ENCODE results near the gene SLIT3.

Gene SLIT3

GRCh38 chr5:168796000-168796399 is 504.9 kb downstream of the SLIT3 start:
- DNase-seq (ENCODE audit: low read depth), result no peak

GRCh38 chr5:168793841-168794837 is 506.8 kb downstream of the SLIT3 start:
- peak; percentile 12 for DNase-seq (ENCODE audit: low read depth)

GRCh38 chr5:168792678-168793077 is 508.3 kb downstream of the SLIT3 start:
- no peak for DNase-seq (ENCODE audit: low read depth)

GRCh38 chr5:168790671-168791250 is 510.2 kb downstream of the SLIT3 start:
- no peak for DNase-seq (ENCODE audit: low read depth)

- DNase-seq (ENCODE audit: low read depth), result no peak
Measured at GRCh38 chr5:168790002-168790635, 510.8 kb downstream of the SLIT3 start.

- no peak for DNase-seq (ENCODE audit: low read depth)
Measured at GRCh38 chr5:168788786-168789185, 512.2 kb downstream of the SLIT3 start.

- no peak for DNase-seq (ENCODE audit: low read depth)
Measured at GRCh38 chr5:168788107-168788506, 512.8 kb downstream of the SLIT3 start.

GRCh38 chr5:168786147-168786546 is 514.8 kb downstream of the SLIT3 start:
- DNase-seq (ENCODE audit: low read depth), result peak; percentile 5

- DNase-seq (ENCODE audit: low read depth), result no peak
Measured at GRCh38 chr5:168784454-168784853, 516.5 kb downstream of the SLIT3 start.

GRCh38 chr5:168781941-168782571 is 518.9 kb downstream of the SLIT3 start:
- DNase-seq (ENCODE audit: low read depth), result no peak

GRCh38 chr5:168780888-168781287 is 520.1 kb downstream of the SLIT3 start:
- no peak for DNase-seq (ENCODE audit: low read depth)

- DNase-seq (ENCODE audit: low read depth), result no peak
Measured at GRCh38 chr5:168779333-168779732, 521.6 kb downstream of the SLIT3 start.

- DNase-seq (ENCODE audit: low read depth), result no peak
Measured at GRCh38 chr5:168778536-168778935, 522.4 kb downstream of the SLIT3 start.

- no peak for DNase-seq (ENCODE audit: low read depth)
Measured at GRCh38 chr5:168777651-168778050, 523.3 kb downstream of the SLIT3 start.

- DNase-seq (ENCODE audit: low read depth), result no peak
Measured at GRCh38 chr5:168776070-168776469, 524.9 kb downstream of the SLIT3 start.

- DNase-seq (ENCODE audit: low read depth), result no peak
Measured at GRCh38 chr5:168773226-168773625, 527.7 kb downstream of the SLIT3 start.

GRCh38 chr5:168772316-168772961 is 528.5 kb downstream of the SLIT3 start:
- DNase-seq (ENCODE audit: low read depth), result no peak

- no peak for DNase-seq (ENCODE audit: low read depth)
Measured at GRCh38 chr5:168771678-168772077, 529.3 kb downstream of the SLIT3 start.

GRCh38 chr5:168770996-168771395 is 529.9 kb downstream of the SLIT3 start:
- no peak for DNase-seq (ENCODE audit: low read depth)

GRCh38 chr5:168770036-168770498 is 530.9 kb downstream of the SLIT3 start:
- no peak for DNase-seq (ENCODE audit: low read depth)

GRCh38 chr5:168768172-168768571 is 532.8 kb downstream of the SLIT3 start:
- DNase-seq (ENCODE audit: low read depth), result no peak

- no peak for DNase-seq (ENCODE audit: low read depth)
Measured at GRCh38 chr5:168766426-168766700, 534.6 kb downstream of the SLIT3 start.

Measured in iris pigment epithelial cell (primary cell).